Fibroblast of villous mesenchyme (primary cell): ENCODE measurements around the gene TUBB4B. TPM values are rescaled to one million over a fixed set of nuclear protein-coding genes. Genes with fewer than 3 reads are reported as not detected.

Experiments
- DNase-seq: peaks from one replicate; pipeline ENCODE4 v3.0.0-alpha.2; 2010; ENCODE audit warnings: low read depth
- H3K4me3 ChIP-seq: 2 replicates; pipeline ENCODE4 v1.5.1; 2011; ENCODE audit warnings: low read depth, mild to moderate bottlenecking, low read length
- CTCF ChIP-seq: IDR thresholded peaks from 2 replicates; pipeline ENCODE4 v1.5.1; 2012; ENCODE audit warnings: low read depth, mild to moderate bottlenecking, low read length; ENCODE audit not compliant: insufficient read depth
- total RNA-seq: library from RNA; depleted of rRNA; stranded (reverse); fragments of >200 nt; gene quantifications from 2 replicates; pipeline ENCODE4 v1.2.3, GENCODE V29; 2012

TUBB4B gene
- total RNA-seq, 1 donor, result 218 TPM

- no peak for DNase-seq
- no peak overlapping the region for H3K4me3 ChIP-seq
- no peak for TF ChIP-seq CTCF
Measured at GRCh38 chr9:137252555-137253506, 11.7 kb downstream of the TUBB4B start.

GRCh38 chr9:137253717-137254623, 12.9 kb downstream of the TUBB4B start:
- no peak for TF ChIP-seq CTCF
- no peak for DNase-seq
- H3K4me3 ChIP-seq, result peak overlapping the region; percentile 78

GRCh38 chr9:137254624-137255447, 13.7 kb downstream of the TUBB4B start, which contains the start of gene NELFB:
Gene NELFB, plus strand, starts transcription at chr9:137255327.
- H3K4me3 ChIP-seq, result peak within 1 kb of the TSS; percentile 94
- DNase-seq, result peak; percentile 88
- TF ChIP-seq CTCF, result no peak

GRCh38 chr9:137255448-137256114, 14.5 kb downstream of the TUBB4B start:
- peak overlapping the region; percentile 94 for H3K4me3 ChIP-seq
- no peak for TF ChIP-seq CTCF
- peak; percentile 36 for DNase-seq

- peak overlapping the region; percentile 94 for H3K4me3 ChIP-seq
- no peak for DNase-seq
- TF ChIP-seq CTCF, result no peak
Measured at GRCh38 chr9:137256362-137256761, 15.3 kb downstream of the TUBB4B start.
